CD4-positive, alpha-beta T cell treated with Interleukin-15 for 4 hours (primary cell): ENCODE measurements around the gene NR6A1.

ENCODE experiments used
- DNase-seq: peaks from one replicate; pipeline ENCODE4 v3.0.0-alpha.2; 2020; ENCODE audit warnings: low spot score

NR6A1 gene

DNA sequence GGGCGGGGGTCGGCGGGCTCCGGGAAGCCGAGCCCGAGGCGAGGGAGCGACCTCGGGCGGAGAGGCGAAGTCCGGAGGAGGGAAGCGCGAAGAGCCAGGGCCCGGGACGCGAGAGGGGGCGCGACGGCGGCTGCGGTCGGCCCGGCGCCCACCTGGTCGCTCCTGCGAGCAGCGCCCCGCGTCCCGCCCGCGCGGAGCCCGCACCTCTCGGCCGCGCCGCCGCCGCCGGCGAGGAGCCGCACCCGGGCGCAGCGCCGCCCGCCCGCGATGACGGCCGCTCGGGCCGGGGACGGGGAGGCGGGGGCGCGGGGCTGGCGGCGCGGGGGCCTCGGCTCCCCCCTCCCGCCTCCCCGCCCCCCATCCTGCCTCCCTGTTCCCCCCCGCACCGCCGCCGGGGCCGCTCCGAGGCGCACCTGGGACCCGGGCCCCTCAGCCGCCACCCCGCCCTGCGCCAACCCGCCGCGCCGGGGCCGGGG lies 266.5 kb downstream of the NR6A1 start:
- no peak for DNase-seq

DNA sequence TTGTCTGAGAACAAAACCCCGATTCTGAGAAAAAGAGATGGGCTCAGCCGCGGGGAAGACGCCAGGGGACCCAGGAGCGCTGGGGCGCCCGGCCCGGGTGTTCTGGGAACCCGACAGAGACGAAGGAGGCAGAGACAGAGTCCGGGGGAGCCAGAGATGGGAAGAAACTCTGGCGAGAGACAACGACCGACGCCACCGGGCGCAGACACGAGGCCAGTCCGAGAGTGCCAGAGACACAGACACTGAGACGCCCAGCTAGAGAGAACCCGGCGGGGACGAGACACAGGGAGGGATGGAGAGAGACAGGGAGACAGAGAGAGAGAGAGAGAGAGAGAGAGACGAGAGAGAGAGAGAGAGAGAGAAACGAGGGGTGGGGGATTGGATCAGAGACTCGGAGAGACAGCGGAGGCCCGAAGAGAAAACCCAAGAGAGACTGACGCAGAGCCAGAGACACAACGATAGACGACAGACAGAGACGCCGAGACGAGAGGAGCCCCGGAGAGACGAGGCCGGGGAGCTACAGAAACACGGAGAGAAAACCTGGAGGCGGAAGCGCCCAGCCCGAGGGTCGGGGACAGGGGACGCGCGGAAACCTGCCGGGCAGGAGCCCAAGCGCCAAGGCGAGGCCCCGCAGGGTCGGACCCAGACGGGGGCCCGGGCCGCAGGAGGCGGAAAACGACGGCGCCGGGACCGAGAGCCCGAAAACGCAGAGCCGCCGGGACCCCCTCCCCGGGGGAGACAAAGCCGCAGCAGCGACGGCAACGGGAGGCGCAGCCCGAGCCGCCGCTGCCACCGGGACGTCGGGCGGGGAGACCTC lies 267.2 kb downstream of the NR6A1 start:
- DNase-seq = no peak

DNA sequence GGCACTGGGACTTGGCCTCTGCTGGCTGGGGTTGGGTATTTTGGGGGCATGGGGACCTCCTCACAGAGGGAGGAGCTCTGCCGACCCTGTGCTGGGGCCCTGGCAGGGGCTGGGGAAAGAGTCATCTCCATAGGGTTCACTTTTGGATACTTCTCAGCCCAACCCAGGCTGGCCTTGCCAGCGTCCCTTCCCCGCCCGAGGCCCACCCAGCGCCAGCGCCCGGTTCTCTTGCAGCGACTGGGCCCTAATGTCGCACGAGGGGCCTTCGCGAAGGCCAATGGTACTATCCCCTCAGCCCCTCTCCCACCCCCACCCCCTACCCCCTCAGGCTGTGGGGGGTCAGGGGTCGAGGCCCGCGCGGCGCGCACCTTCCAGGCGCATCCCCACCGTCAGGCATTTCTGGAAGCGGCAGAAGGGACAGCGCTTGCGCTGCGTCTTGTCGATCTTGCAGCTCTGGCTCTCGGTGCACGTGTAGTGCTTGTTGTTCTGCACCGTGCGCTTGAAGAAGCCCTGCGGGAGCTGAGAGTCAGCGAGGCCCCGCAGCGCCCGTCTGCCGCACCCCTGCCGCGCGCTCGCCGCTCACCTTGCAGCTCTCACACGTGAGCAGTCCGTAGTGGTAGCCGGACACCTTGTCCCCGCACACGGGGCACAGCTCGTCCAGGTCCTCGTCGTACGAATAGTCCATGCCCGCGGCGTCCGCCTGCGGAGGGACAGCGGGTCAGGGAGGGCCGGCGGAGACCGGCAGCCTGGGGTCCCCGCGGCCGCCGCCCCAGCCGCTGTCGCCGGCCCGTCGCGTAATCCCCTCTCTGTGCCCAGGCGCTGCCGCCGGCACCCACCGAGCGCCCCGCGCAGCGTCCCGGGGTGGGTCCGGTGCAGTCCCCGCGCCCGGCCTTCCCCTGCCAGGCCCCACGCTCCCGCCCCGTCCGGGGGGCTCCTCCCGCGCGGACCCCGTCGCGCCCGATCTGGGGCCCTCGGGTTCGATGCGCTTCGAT lies 268.1 kb downstream of the NR6A1 start:
- DNase-seq = no peak

DNA sequence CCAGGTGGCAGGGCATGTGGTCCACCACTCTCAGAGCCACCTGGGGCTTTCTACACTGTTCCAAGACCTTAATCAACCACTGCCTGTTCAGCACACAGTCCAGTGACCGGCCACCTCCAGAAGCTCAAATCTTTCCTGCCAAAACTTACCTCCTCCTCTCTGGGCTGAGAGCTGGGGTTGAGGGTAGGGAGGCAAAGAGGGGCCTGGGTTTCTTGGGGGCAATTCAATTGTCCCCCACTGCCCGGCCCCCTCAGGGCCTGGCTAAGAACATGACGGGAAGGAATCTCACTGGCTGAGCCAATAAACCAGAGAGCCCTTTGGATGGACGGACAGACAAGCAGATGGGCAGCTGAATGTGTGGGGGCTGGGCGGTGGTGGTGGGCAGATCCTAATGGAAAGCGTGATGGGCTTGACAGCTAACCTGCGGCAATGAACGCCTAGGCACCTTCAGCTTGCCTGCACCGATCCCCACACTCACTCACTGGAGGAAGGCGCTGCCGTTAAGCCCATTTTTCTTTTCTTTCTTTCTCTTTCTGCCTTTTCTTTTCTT lies 269.3 kb downstream of the NR6A1 start:
- no peak for DNase-seq

DNA sequence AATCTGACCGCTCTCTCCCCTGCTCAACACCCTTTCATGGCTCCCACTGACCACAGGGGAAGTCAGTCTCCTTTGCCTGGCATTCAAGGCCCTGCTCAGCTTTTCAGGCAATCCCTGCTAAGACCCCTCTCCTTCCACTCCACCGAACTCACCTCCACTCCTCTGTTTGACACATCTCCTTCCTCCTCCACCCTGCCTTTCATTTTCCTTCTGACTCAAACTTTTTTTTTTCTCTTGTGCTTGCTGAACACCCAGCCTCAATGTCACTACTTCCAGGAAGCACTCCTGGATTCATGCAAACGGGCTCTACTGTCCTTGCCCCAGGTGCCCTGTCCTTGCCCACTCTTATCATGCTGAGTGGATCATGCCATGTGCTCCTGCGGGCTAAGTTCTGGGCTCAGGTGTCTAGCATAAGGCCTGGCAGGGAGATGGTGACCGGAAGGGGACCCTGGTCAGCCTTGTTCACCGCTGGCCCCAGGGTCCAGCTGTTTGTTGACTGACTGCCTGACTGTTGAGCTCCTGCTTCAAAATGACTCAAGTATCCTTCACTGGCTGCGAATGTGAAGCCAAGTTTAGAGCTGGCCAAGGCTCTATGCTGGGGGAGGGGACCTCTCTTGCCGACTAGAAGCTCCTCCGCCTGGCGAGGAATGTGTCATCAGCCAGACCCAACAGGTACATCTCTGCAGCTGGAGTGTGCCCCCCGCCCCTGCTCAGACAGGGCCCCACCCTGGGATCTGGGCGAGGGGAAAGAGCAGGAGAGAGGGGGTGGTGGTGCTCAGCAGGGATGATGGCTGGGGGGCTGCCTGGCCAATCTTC lies 270.1 kb downstream of the NR6A1 start:
- DNase-seq = no peak

DNA sequence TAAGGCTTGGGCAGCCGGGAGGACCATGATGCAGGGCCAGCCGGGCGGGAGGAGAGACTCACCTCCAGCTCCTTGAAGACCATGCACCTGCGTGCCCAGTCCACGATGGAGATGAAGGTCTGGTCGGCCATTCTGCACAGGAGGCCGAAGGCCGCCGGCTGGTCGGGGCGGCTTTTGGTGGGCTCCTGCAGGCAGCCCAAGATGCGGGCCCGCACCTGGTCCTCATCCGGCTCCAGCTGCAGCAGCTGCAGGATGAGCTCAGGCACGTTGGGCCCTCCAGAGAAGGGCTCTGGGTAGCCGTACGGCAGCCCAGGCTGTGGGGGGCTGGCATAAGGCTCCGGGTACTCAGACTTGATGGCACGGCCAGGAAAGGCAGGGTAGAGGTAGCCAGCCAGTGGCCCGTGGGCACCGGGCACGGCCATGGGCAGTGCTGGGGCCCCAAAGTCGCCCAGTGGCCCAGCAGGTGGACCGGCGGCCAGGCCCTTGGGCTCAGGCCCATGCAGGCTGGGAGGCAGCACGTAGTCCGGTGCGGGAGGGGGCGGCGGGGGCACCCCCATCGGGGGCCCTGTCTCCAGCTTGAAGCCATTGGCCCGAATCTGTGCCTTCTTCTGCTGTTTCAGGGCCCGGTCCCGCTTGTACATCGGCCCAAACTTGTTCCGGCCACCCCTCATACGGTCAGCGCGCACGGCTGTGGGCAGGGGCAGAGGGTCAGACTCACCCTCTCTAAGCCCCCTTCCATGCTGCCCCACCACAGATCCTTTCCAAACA lies 270.9 kb downstream of the NR6A1 start:
- no peak for DNase-seq

DNA sequence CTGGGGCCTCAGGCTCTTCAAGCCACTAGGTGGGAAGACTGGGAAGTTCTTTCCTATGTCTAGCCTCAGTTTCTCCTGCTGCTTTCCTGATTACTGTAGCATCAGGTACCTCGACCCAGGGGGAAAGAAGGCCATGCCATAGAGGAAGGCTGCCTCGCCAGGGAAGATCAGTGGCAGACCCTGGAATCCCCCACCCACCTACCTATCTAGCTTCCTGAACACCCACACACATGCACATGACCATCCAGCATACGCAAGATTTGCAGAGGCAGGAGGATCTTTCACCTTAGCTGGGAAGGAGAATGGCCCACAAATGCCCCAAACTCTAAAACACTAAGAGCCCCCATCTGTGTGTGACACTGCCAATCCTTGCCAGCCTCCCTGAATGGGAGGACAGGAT lies 271.9 kb downstream of the NR6A1 start:
- DNase-seq = no peak

DNA sequence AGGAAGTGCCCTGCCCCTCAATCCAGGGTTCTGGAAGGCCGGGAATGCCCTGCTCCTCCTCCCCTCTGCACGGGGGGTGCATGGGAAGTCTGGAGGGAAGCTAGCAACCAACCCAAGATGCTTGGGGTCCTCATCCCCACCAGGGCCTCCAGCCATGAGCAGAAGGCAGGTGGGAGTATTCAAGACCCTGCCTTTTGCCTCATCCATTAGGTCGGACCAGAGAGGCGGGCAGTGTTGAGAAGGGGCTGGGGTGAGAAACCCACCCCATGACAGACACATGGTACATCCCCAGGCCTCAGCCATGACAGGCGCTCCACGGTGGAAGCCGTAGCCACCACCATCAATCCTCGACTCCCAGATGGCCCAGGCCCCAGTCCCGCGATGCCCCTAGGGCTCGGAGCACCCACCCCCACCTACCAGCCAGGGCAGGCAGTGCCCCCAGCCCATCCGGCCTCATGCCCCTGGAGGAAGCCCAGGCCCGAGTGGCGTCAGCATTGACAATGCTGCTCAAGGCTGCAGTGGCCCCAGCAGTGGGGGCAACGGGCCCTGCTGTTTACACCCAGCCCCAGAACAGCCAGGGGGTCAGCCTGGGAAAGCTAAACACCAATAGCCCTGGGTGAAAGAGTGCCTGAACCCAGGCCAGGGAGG lies 272.5 kb downstream of the NR6A1 start:
- DNase-seq = no peak

DNA sequence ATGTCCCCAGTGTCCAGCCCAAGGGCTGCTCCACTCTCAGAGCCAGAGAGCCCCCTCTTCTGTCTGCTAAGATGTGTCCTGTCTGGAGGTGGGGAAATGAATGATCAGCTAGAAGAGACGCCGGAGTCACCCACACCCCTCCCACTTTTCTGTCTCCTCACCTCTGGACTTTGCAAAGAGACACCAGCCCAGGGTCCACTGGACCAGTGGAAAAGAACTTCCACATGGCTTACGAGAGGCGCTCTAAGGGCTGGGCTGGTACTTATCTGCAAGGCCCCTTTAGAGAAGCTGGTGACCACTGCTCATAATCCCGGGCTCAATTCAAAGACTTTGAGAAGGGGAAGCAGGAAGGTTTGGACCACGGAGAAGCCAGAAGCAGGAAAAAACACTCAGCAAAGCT lies 273.1 kb downstream of the NR6A1 start:
- DNase-seq = no peak

DNA sequence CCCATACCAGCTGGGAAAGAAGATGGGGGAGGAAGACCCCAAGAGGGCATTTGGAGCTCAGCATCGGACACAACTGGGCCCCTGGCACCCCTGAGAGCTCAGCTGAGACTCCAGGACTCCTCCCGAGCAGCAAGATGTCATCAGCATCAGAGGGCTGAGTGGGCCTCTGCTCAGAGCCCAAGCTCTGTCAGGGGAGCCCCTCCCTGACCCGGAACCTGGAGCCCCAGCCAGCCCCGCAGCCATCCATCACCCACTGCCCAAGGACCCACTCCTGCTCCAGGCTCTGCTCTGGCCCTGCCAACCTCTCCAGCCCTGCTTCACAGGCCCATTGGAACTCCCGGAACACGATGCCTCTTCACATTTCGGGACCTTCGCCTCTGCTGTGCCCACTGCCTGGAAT lies 273.7 kb downstream of the NR6A1 start:
- DNase-seq = no peak

DNA sequence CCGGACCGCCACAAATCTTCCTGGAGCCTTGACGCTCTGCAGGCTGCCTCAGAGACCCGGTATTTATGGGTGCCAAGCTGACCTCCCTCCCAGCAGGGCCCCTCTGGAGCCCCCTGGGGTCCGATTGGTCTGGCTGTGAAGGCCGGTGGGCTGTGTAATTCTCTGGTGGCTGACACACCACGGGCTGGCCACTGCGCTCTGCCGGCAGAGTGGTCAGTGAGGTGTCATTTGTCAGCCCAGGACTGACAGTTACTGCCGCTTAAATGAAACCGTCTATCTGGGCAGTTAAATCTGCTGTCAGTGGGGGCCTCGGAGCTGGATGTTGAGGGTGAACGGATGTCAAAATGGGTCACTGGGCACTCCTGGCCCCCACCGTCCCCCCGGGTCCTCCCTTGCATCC lies 274.6 kb downstream of the NR6A1 start:
- DNase-seq = no peak

DNA sequence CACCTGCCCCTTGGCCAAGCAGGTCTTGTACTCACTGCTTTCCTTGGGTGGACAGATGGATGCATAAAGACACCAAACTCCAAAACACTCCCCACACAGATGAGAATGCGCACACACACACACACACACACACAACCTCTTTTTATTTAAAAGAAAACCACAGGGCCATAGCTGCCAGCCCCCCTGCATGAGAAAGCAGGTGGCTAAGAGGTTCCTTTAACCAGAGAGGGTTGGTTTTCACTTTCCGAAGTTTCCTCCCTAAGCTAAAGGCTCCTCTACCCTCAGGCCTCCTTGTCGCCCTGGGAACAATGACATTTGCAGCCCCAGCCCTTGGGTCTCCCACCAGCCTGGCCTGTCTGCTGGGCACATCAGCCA lies 275.0 kb downstream of the NR6A1 start:
- no peak for DNase-seq

DNA sequence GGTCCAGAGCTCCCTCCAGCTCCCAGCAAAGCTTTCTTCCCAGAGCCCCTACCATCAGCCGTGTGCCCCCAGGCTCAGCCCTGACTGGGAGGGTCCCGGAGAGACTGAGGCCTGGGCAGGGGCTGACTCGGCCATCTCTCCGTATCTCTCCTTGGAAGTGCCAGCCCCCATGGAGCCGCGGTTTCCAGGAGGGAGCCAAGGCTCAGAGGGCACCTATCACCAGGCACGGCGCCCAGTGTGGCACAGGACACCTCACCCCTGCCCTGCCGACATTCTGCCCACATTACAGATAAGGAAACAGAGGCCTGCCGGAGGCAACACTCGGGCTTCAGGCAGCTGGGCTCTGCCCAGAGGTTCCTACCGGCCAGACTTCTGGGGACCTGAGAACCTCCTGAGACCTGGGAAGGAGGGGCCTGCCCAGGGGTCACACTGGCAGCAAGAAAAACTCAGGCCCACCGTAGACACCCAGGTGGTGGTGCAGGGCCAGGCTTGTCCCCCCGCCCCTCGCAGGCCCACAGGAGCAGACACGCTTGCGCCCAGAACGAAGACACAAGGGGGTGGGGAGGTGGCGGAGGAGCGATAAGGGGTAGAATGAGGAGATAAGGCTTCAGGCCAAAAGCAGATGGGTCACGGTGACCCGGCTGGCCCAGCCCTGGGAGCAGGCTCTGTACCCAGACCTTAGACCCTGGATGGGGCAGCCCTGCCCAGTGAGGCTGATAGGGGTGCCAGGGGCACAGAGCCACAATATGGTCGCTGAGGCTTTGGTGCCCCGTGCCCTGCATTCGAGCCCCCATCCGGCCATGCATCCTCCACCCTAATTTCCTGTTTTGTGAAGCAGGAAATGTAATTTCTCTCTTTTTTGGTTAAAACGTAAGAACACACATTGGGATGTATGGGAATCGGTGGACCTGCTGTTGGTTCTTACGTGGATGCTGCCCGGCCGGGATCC lies 275.7 kb downstream of the NR6A1 start:
- no peak for DNase-seq

DNA sequence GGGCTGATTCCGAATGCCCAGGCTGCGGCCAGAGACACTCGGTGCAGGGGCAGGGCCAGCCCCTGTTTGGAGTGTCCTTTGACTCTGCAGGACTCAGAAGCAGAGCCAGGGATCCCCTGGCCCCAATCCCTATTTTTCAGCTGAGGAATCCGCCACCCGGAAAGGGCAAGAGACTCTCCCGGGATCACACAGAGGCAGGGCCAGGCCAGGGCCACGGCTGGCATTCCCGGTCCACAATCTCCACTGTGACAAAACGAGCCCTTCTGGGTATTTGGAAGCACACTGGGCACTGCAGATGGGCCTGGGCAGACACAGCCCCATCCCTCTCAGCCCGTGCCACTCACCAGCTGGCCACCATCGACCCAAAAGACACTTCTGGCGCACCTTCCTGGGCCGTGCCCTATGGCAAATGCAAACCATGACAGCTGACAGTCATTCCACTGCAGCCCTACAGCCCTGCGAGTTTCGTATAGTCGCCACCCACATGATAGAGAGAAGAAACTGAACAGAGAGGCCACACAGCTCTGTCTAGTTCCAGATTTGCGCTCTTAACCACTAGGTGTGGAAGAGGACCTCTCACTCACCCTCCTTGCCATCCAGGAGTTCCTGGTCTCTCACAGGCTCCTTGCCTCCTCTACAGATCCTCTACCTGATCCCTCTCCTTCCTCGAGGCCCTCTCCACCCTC lies 277.2 kb downstream of the NR6A1 start:
- no peak for DNase-seq

DNA sequence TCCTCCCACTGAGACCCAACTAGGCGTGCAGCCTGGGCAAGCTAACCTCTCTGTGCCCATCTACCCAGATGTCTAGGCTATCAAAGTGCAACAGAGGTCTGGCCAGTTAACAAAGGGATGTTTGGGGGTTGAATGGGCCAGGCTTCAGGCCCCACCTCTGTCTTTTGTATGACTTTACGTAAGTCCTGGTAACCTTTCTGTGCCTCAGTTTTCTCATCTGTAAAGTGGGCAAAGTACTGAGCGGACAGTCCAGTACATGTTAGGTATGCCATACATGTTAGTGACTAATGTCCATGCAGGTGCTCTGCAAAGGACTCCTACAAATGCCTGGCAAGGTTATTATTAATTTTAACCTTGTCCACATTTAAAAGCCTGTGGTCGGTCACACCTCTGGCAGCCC lies 277.9 kb downstream of the NR6A1 start:
- no peak for DNase-seq

DNA sequence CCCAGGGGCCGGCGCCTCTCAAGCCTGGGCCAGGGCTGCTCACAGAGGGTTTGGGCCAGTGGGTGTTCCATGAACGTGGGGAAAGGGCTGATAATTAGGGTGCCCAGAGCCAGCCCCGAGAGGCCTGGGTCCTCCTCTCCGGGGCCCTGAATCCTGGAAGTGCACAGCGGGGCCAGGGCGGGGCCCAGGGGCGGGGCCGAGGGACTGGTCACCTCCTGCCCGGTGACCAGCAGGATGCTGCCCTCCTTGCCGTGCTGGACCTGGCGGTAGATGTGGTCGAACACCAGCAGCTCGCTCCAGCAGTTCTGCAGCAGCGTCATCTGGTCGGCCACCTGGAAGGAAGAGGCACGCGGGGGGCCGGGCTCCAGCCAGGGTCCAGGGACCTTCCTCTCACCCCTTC lies 278.3 kb downstream of the NR6A1 start:
- no peak for DNase-seq

DNA sequence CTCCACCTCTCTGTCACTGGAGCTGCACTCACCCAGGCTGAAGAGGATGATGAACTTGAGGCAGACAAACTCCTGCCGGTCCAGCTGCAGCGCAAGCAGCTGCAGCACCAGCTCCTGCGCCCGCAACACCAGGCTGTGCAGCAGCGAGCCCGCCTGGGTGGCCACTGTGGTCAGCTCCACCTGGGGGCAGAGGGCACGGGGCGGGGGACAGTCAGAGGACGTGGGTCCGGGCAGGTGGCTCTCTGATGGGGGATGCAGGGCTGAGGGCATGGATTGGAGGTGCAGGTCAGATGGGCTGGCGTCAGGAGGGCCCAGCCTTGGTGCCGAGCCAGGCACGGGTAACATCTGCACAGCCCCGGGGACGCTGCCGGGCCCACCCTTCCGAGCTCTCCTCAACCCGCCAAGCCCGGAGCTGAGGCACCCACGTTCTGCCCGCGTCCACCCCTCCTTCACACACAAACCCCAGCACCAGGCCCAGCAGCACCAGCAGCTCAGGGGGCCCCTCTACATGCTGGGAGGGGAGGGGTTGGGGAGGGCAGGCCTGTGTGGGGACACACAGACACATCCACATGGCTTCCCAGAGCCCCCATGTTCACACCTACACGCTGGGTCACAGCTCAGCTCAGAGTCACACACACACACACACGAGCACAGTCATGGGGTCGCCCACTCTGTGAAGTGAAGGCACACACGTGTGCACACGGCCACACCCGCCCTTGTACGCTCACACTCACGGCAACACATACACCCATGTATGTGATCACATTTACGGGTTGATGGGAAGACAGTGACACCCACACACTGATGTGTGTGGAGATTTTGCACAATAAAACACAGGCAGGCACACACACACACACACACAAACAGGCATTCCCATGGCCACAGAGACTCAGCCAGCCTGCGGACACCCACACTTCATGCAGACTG lies 279.8 kb downstream of the NR6A1 start:
- DNase-seq = no peak

DNA sequence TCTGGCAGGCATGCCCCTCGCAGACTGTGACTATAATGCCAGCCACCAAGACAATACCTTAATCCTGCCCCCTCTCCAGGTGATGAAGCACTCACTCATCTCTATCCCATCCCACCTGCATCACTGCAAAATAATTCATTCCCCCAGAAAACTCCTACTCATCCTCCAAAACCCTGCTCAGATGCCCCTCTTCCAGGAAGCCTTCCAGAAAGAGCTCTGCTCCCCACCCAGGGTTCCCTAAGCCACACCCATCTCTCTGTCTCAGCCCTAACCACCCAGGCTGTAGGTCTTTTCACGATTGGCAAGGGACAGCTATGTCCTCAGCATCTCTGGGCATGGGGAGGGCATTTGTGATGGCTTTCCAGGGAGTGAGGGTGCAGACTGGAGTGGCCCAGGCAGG lies 281.1 kb downstream of the NR6A1 start:
- no peak for DNase-seq
